ENCODE measurements around the gene ABTB2. TPM values are rescaled to one million over a fixed set of nuclear protein-coding genes. Genes with fewer than 3 reads are reported as not detected.

Gene ABTB2
- total and polyA plus RNA-seq, 7 donors, result 1.3 to 12.9 (median 2.5) TPM

GRCh38 chr11:34316347-34317035, 41.3 kb downstream of the ABTB2 start:
- no peaks in the 10 kb centered on the region for H3K36me3 ChIP-seq

GRCh38 chr11:34315394-34315793, 42.4 kb downstream of the ABTB2 start:
- Histone ChIP-seq H3K27me3 (no peaks in the 10 kb centered on the region), H3K27ac (peak overlapping the region in 1 of 4 donors; percentile 10), H3K36me3 (no peaks in the 10 kb centered on the region), H3K9me3 (no peaks in the 10 kb centered on the region), H3K4me3 (no peak overlapping the region), H3K4me1 (peaks cover 0 to 19% (median 13%) of the 10 kb centered on the region in 4 donors)
- WGBS, 2 donors, result 92 to 93% methylated on average over 7 of the region's 7 CpGs
- intact Hi-C loops (cut with DNase I), result no loop called here
- TF ChIP-seq POLR2AphosphoS5 (IDR thresholded peaks at IDR 0.05), result no peak
- no peak for TF ChIP-seq CTCF (IDR thresholded peaks at IDR 0.05)
- no peak for TF ChIP-seq EP300 (IDR thresholded peaks at IDR 0.05)
- TF ChIP-seq POLR2A (IDR thresholded peaks at IDR 0.05), result no peak
- no peak for DNase-seq

More at GRCh38 chr11:34316347-34317035, 41.3 kb downstream of the ABTB2 start:
- TF ChIP-seq EP300 (IDR thresholded peaks at IDR 0.05) (no peak), CTCF (IDR thresholded peaks at IDR 0.05) (no peak), POLR2A (IDR thresholded peaks at IDR 0.05) (no peak), POLR2AphosphoS5 (IDR thresholded peaks at IDR 0.05) (no peak)
- 81 to 85% methylated on average over 8 of the region's 8 CpGs for WGBS, 2 donors
- Histone ChIP-seq H3K27ac (no peak overlapping the region), H3K27me3 (no peaks in the 10 kb centered on the region), H3K4me1 (peaks cover 0 to 19% (median 13%) of the 10 kb centered on the region in 4 donors), H3K9me3 (no peaks in the 10 kb centered on the region), H3K4me3 (no peak overlapping the region)
- intact Hi-C loops (cut with DNase I), result no loop called here
- DNase-seq, result no peak

- H3K9me3 ChIP-seq, result no peaks in the 10 kb centered on the region
- DNase-seq, result no peak
- no peaks in the 10 kb centered on the region for H3K27me3 ChIP-seq
- peak overlapping the region in 1 of 4 donors; percentile 10 for H3K27ac ChIP-seq
- TF ChIP-seq CTCF (IDR thresholded peaks at IDR 0.05), result no peak
- no peak for TF ChIP-seq POLR2AphosphoS5 (IDR thresholded peaks at IDR 0.05)
- no peak for TF ChIP-seq EP300 (IDR thresholded peaks at IDR 0.05)
- TF ChIP-seq POLR2A (IDR thresholded peaks at IDR 0.05), result no peak
- intact Hi-C loops (cut with DNase I), result no loop called here
- WGBS, 2 donors, result 93% methylated on average over 10 of the region's 10 CpGs
- peaks cover 0 to 19% (median 13%) of the 10 kb centered on the region in 4 donors for H3K4me1 ChIP-seq
- H3K36me3 ChIP-seq, result no peaks in the 10 kb centered on the region
- no peak overlapping the region for H3K4me3 ChIP-seq
These were observed 42.9 kb downstream of the ABTB2 start for GRCh38 chr11:34314936-34315335.

- no peak for TF ChIP-seq EP300 (IDR thresholded peaks at IDR 0.05)
- no peak for TF ChIP-seq CTCF (IDR thresholded peaks at IDR 0.05)
- TF ChIP-seq POLR2A (IDR thresholded peaks at IDR 0.05), result no peak
- no peak for TF ChIP-seq POLR2AphosphoS5 (IDR thresholded peaks at IDR 0.05)
- WGBS, 2 donors, result 91 to 93% methylated on average over 6 of the region's 6 CpGs
- H3K4me1 ChIP-seq, result peaks cover 0 to 19% (median 13%) of the 10 kb centered on the region in 4 donors
- no peaks in the 10 kb centered on the region for H3K9me3 ChIP-seq
- no peaks in the 10 kb centered on the region for H3K36me3 ChIP-seq
- no peak for DNase-seq
- H3K4me3 ChIP-seq, result no peak overlapping the region
- H3K27me3 ChIP-seq, result no peaks in the 10 kb centered on the region
- intact Hi-C loops (cut with DNase I), result no loop called here
- no peak overlapping the region for H3K27ac ChIP-seq
These were observed 43.6 kb downstream of the ABTB2 start for GRCh38 chr11:34314176-34314575.
